Pericardium fibroblast (primary cell): ENCODE results near the gene ADGRV1. TPM values are rescaled to one million over a fixed set of nuclear protein-coding genes. Genes with fewer than 3 reads are reported as not detected.

Source experiments
- total RNA-seq: library from RNA; depleted of rRNA; stranded (reverse); fragments of >200 nt; gene quantifications from 2 replicates; pipeline ENCODE4 v1.2.3, GENCODE V29; 2015

ADGRV1 gene
- not detected in 2 replicates for total RNA-seq

GRCh38 chr5:90558344-90559192, at the start of gene ADGRV1:
Gene ADGRV1, plus strand, starts transcription at chr5:90558797. Its CDS starts 99 bp downstream, at chr5:90558896.

DNA sequence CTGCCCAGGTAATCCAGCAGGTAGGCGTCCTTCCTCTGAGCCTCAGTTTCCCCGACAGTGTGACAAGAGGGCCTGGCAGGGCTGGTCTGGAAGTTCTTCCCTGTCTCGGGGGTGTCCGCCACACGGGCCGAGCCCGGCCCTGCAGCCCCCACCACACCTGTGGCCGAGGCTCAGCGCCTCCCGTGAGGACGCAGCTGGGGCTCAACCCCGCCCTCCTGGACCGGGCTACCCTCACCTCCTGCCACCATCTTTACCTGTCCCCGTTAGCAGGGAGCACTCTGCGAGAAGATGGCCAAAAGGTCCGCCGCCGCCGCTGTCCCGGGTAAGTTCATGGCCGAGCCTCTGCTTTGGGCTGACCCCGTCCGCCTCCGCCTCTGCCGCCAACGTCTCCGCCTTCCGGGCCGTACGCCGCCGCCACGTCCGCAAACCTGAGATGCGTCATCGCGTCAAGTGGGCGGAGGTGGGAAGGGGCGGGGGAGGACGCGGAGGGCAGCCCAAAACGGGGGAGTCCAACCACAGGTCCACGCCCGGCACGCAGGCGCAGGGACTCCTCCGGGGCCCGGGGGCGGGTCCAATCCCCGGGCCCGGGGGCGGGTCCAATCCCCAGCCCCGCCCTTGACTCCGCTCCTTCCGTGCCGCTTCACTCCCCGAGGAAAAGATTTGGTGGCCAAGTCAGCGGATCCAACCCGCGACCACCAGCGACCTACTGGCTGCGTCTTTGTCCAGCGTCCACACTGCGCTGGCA, 29.2 kb upstream of the ADGRV1 start, which contains the start of gene LYSMD3:
Gene LYSMD3, minus strand, starts transcription at position 391 of the 745 bp plus-strand sequence. CDS start 4,295 bp downstream, outside the sequence.

Other genes with a start within 250 kb of the ADGRV1 start
- gene CETN3, start 149.0 kb upstream of the ADGRV1 start, total RNA-seq, result 11.3 and 15.2 TPM in 2 replicates
- 4.2 and 4.6 TPM in 2 replicates for gene MBLAC2, start 84.0 kb upstream of the ADGRV1 start, total RNA-seq
- gene POLR3G, start 83.9 kb upstream of the ADGRV1 start, total RNA-seq, result 3.4 and 6.3 TPM in 2 replicates
- 7.6 and 12.1 TPM in 2 replicates for gene LYSMD3, start 29.2 kb upstream of the ADGRV1 start, total RNA-seq